Measurements from ENCODE around the gene SAP30.
A peak's percentile ranks its signal among the peaks of the same experiment; 100 is the strongest.

The SAP30 gene

GRCh38 chr4:173346074-173346473 lies 24.7 kb upstream of the SAP30 start:
- no peak for TF ChIP-seq CTCF (IDR thresholded peaks at IDR 0.05; ENCODE audit: low read depth, low read length)
- no peak overlapping the region for H3K4me3 ChIP-seq (ENCODE audit: low read depth, low read length)

- H3K4me3 ChIP-seq (ENCODE audit: low read depth, low read length) = no peak overlapping the region
- TF ChIP-seq CTCF (IDR thresholded peaks at IDR 0.05; ENCODE audit: low read depth, low read length) = no peak
These were observed 23.3 kb upstream of the SAP30 start for GRCh38 chr4:173347467-173347866.

- H3K4me3 ChIP-seq (ENCODE audit: low read depth, low read length) = no peak overlapping the region
- no peak for TF ChIP-seq CTCF (IDR thresholded peaks at IDR 0.05; ENCODE audit: low read depth, low read length)
These were observed 12.8 kb upstream of the SAP30 start for GRCh38 chr4:173357939-173358338.

- no peak overlapping the region for H3K4me3 ChIP-seq (ENCODE audit: low read depth, low read length)
- 0 out of 2 replicates have a peak, but pooled peaks have one; percentile 16 for TF ChIP-seq CTCF (IDR thresholded peaks at IDR 0.05; ENCODE audit: low read depth, low read length)
These were observed 10.1 kb upstream of the SAP30 start for GRCh38 chr4:173360587-173361221.

GRCh38 chr4:173362666-173363065 lies 8.1 kb upstream of the SAP30 start:
- TF ChIP-seq CTCF (IDR thresholded peaks at IDR 0.05; ENCODE audit: low read depth, low read length) = no peak
- no peak overlapping the region for H3K4me3 ChIP-seq (ENCODE audit: low read depth, low read length)

- H3K4me3 ChIP-seq (ENCODE audit: low read depth, low read length) = no peak overlapping the region
- no peak for TF ChIP-seq CTCF (IDR thresholded peaks at IDR 0.05; ENCODE audit: low read depth, low read length)
These were observed 5.3 kb upstream of the SAP30 start for GRCh38 chr4:173365359-173365996.

GRCh38 chr4:173367285-173367684 lies 3.5 kb upstream of the SAP30 start:
- no peak overlapping the region for H3K4me3 ChIP-seq (ENCODE audit: low read depth, low read length)
- no peak for TF ChIP-seq CTCF (IDR thresholded peaks at IDR 0.05; ENCODE audit: low read depth, low read length)

Measured in WI38 (cell line).